Panc1 (cell line): Measurements from ENCODE around the gene AKAP12. TPM values are rescaled to one million over a fixed set of nuclear protein-coding genes. Genes with fewer than 3 reads are reported as not detected.

Experiments used
- ATAC-seq: fragments of 200-7000 bp; cut with Tn5 transposase; 2 replicates; pipeline ENCODE4 v1.9.1; 2020; ENCODE audit warnings: mild to moderate bottlenecking, moderate library complexity
- BruUV-seq: library from RNA; stranded (reverse); fragments of 400-500 nt; replicated peaks from 2 replicates; lab custom pipeline; 2021; lab: Mats Ljungman, UMichigan
- CTCF ChIA-PET: fragments of 300-600 bp; sonication (Branson Sonifier 250); formaldehyde crosslinking; loops from one replicate; lab custom pipeline; 2022; ENCODE audit warnings: antibody characterized with exemption; lab: Charles Lee
- POLR2A ChIA-PET: fragments of 300-600 bp; sonication (Branson Sonifier 250); formaldehyde crosslinking; loops from one replicate; lab custom pipeline; 2022; ENCODE audit warnings: antibody characterized with exemption; lab: Charles Lee
- DNase-seq: peaks from one replicate; pipeline ENCODE4 v3.0.0-alpha.2; 2010; ENCODE audit warnings: low read depth, low spot score
- H3K27ac ChIP-seq: 2 replicates; pipeline ENCODE4 v1.5.1; 2011; ENCODE audit warnings: mild to moderate bottlenecking, low read length, inconsistent platforms
- H3K27me3 ChIP-seq: fragments of 200-500 bp; sonication (Bioruptor generic); 2 replicates; pipeline ENCODE4 v1.6.0; 2014; ENCODE audit warnings: low read length, inconsistent platforms; ENCODE audit not compliant: control insufficient read depth, insufficient read depth
- H3K36me3 ChIP-seq: fragments of 200-500 bp; sonication (Bioruptor generic); 2 replicates; pipeline ENCODE4 v1.5.1; 2014; ENCODE audit warnings: inconsistent platforms, mild to moderate bottlenecking, low read length, moderate library complexity; ENCODE audit not compliant: control insufficient read depth, insufficient read depth
- H3K4me1 ChIP-seq: 2 replicates; pipeline ENCODE4 v1.5.1; 2011; ENCODE audit warnings: inconsistent platforms, mild to moderate bottlenecking, low read length, moderate library complexity; ENCODE audit not compliant: control insufficient read depth, insufficient read depth
- H3K4me3 ChIP-seq, 2 experiments: 2 replicates each; pipeline ENCODE4 v1.5.1; 2011 to 2012; ENCODE audit warnings: low read depth in 2 of 2, low read length in 2 of 2, mild to moderate bottlenecking in 2 of 2, inconsistent platforms in 1 of 2, moderate library complexity in 1 of 2
- H3K9me3 ChIP-seq: fragments of 200-500 bp; sonication (Bioruptor generic); 2 replicates; pipeline ENCODE4 v1.5.1; 2014; ENCODE audit warnings: low read depth, mild to moderate bottlenecking, inconsistent platforms, low read length, moderate library complexity; ENCODE audit not compliant: control insufficient read depth, insufficient read depth
- CTCF ChIP-seq: fragments of 450-650 bp; IDR thresholded peaks from 2 replicates; pipeline ENCODE4 v1.5.1; 2017; ENCODE audit warnings: mild to moderate bottlenecking
- POLR2AphosphoS5 ChIP-seq: IDR thresholded peaks from 2 replicates; pipeline ENCODE4 v1.6.1; 2012; ENCODE audit warnings: mild to moderate bottlenecking, low read depth, low read length, moderate library complexity
- REST ChIP-seq, 2 experiments: IDR thresholded peaks; 2 replicates each; pipeline ENCODE4 v1.6.1; 2011 to 2012; ENCODE audit warnings: low read depth in 2 of 2, control low read depth in 1 of 2, low read length in 1 of 2, mild to moderate bottlenecking in 1 of 2, moderate library complexity in 1 of 2; ENCODE audit not compliant: insufficient read depth in 1 of 2
- SIN3A ChIP-seq: IDR thresholded peaks from 2 replicates; pipeline ENCODE4 v1.6.1; 2012; ENCODE audit warnings: low read depth, mild to moderate bottlenecking, low read length, moderate library complexity, borderline replicate concordance; ENCODE audit not compliant: insufficient read depth
- TCF7L2 ChIP-seq: IDR thresholded peaks from 2 replicates; pipeline ENCODE4 v1.6.1; 2011; ENCODE audit warnings: mild to moderate bottlenecking, low read depth, low read length, inconsistent platforms
- in situ Hi-C: cut with HindIII; loops from 2 replicates; pipeline ENCODE4 v1.10.0; 2016; ENCODE audit warnings: low sequenced_read_pairs, low pct_unique_long_range_greater_than_20kb
- intact Hi-C: fragments of 100-400 bp; cut with micrococcal nuclease; formaldehyde crosslinking; loops from one replicate; pipeline ENCODE4 v1.10.0; 2022; ENCODE audit not compliant: unreplicated experiment
- total RNA-seq: library from RNA; stranded (reverse); gene quantifications from one replicate; pipeline ENCODE4 v1.2.1, GENCODE V29; 2021; ENCODE audit not compliant: unreplicated experiment

AKAP12 gene
- total RNA-seq, 1 experiment from 2014 or later = 267 TPM

GRCh38 chr6:151320140-151320539 lies 80.4 kb downstream of the AKAP12 start:
- H3K4me3 ChIP-seq = no peak overlapping the region
- TF ChIP-seq SIN3A (no peak), CTCF (no peak)
- H3K4me1 ChIP-seq = peaks cover 16% of the 10 kb centered on the region
- DNase-seq (no peak), ATAC-seq (no peak)
- ChIA-PET POLR2A (no interaction called here), CTCF (interaction anchor here (0.5 to 0.7 kb wide), 2 partner anchors 211 to 296 kb away, joined by 3 to 4 read pairs; no protein-coding TSS in a partner anchor)
- in situ Hi-C loops = no loop called here
- H3K27ac ChIP-seq = no peak overlapping the region
- H3K9me3 ChIP-seq = no peaks in the 10 kb centered on the region
- no peaks in the 10 kb centered on the region for H3K27me3 ChIP-seq
- intact Hi-C loops = loop anchor here (10.0 kb wide), 1 partner anchor 255 kb away; no protein-coding TSS in a partner anchor
- H3K36me3 ChIP-seq = no peaks in the 10 kb centered on the region
- no TSS peak for BruUV-seq

GRCh38 chr6:151321438-151321837 lies 81.7 kb downstream of the AKAP12 start:
- ATAC-seq (no peak), DNase-seq (no peak)
- Histone ChIP-seq H3K27ac (no peak overlapping the region), H3K9me3 (no peaks in the 10 kb centered on the region), H3K27me3 (no peaks in the 10 kb centered on the region), H3K4me1 (peaks cover 17% of the 10 kb centered on the region), H3K4me3 (no peak overlapping the region), H3K36me3 (no peaks in the 10 kb centered on the region)
- POLR2A ChIA-PET = interaction anchor here (0.6 to 0.7 kb wide), 2 partner anchors 262 to 294 kb away, joined by 4 to 6 read pairs; no protein-coding TSS in a partner anchor
- intact Hi-C loops = loop anchor here (10.0 kb wide), 1 partner anchor 257 kb away; no protein-coding TSS in a partner anchor
- TF ChIP-seq TCF7L2 (no peak), CTCF (no peak), SIN3A (no peak), REST (IDR thresholded peaks at IDR 0.05; ENCODE audit: insufficient read depth in 1 of 2, low read depth in 2 of 2, low read length in 1 of 2) (no peak), POLR2AphosphoS5 (no peak)
- CTCF ChIA-PET = interaction anchor here (0.6 kb wide), 1 partner anchor 55 kb away, joined by 5 read pairs; no protein-coding TSS in a partner anchor
- in situ Hi-C loops = no loop called here
- no TSS peak for BruUV-seq
